B cell (primary cell): ENCODE data around the gene RMC1.
"Not testable (repeated sequence)": the region's sequence is repeated elsewhere in the genome, so short reads cannot be mapped to it uniquely, and the experiment has no call there.

ENCODE experiments used
- EZH2 ChIP-seq: IDR thresholded peaks from 2 replicates; pipeline ENCODE4 v1.6.1; 2012; ENCODE audit warnings: borderline replicate concordance, low read depth, mild to moderate bottlenecking, moderate library complexity, low read length; ENCODE audit not compliant: insufficient read depth, poor library complexity, severe bottlenecking
- TF ChIP-seq, protein P1 (sequence below): fragments of 200-600 bp; IDR thresholded peaks from one replicate; pipeline ENCODE4 v1.8.0; 2022; ENCODE audit warnings: antibody characterized with exemption, mild to moderate bottlenecking

DNA sequence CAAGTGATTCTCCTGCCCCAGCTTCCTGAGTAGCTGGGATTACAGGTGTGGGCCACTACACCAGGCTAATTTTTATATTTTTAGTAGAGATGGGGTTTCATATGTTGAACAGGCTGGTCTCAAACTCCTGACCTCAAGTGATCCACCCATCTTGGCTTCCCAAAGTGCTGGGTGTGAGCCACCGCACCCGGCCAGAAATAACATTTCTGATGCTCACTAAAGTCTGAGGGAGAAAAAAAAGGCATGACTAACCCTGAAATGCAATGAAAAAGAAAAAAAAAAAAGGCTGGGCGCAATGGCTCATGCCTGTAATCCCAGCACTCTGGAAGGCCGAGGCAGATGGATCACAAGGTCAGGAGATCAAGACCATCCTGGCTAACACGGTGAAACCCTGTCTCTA, 13.7 kb upstream of the RMC1 start:
- TF ChIP-seq, protein P1, sequence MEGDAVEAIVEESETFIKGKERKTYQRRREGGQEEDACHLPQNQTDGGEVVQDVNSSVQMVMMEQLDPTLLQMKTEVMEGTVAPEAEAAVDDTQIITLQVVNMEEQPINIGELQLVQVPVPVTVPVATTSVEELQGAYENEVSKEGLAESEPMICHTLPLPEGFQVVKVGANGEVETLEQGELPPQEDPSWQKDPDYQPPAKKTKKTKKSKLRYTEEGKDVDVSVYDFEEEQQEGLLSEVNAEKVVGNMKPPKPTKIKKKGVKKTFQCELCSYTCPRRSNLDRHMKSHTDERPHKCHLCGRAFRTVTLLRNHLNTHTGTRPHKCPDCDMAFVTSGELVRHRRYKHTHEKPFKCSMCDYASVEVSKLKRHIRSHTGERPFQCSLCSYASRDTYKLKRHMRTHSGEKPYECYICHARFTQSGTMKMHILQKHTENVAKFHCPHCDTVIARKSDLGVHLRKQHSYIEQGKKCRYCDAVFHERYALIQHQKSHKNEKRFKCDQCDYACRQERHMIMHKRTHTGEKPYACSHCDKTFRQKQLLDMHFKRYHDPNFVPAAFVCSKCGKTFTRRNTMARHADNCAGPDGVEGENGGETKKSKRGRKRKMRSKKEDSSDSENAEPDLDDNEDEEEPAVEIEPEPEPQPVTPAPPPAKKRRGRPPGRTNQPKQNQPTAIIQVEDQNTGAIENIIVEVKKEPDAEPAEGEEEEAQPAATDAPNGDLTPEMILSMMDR, result not testable (repeated sequence)
- not testable (repeated sequence) for TF ChIP-seq EZH2
